Body of pancreas (tissue), 4 donors: ENCODE measurements around the gene SOCS7. TPM values are rescaled to one million over a fixed set of nuclear protein-coding genes. Genes with fewer than 3 reads are reported as not detected.

Experiments
- ATAC-seq: fragments of 150-250 bp; one replicate; pipeline ENCODE4 v1.9.1; 2016
- DNase-seq, 4 donors: peaks; one replicate each; pipeline ENCODE4 v3.0.0-alpha.2; 2019
- H3K27ac ChIP-seq, 4 donors: fragments of 200-600 bp; sonication (generic); 1 replicate in 3 of 4; 2 replicates in 1 of 4; pipeline versions ENCODE4 v1.5.1 to v1.6.1; 2016 to 2019; ENCODE audit warnings: mild to moderate bottlenecking in 1 of 4, mixed read lengths in 1 of 4, moderate library complexity in 1 of 4
- H3K27me3 ChIP-seq, 2 donors: fragments of 200-600 bp; sonication (generic); one replicate each; pipeline ENCODE4 v1.6.0; 2016; ENCODE audit warnings: mild to moderate bottlenecking in 1 of 2
- H3K36me3 ChIP-seq, 2 donors: fragments of 200-600 bp; sonication (generic); replicated peaks in 1 of 2; 2 replicates each; pipeline ENCODE4 v1.5.1; 2016; ENCODE audit warnings: low read depth in 2 of 2; ENCODE audit not compliant: insufficient read depth in 1 of 2
- H3K4me1 ChIP-seq: fragments of 200-600 bp; sonication (generic); one replicate; pipeline ENCODE4 v1.6.0; 2016
- H3K4me3 ChIP-seq, 2 donors: fragments of 200-600 bp; sonication (generic); 1 replicate in 1 of 2; 2 replicates in 1 of 2; pipeline ENCODE4 v1.5.1; 2016 to 2019
- H3K9me3 ChIP-seq, 3 donors: fragments of 200-600 bp; sonication (generic); 1 replicate in 2 of 3; 2 replicates in 1 of 3; pipeline ENCODE4 v1.5.1; 2016
- POLR2A ChIP-seq, 3 donors: fragments of 450-650 bp; IDR thresholded peaks; one replicate each; pipeline ENCODE4 v1.6.1; 2016; ENCODE audit warnings: antibody characterized with exemption in 3 of 3, mild to moderate bottlenecking in 2 of 3
- WGBS, 2 donors: methylation state at CpG; one replicate each; pipeline ENCODE4 v1.1.5; 2017; 5-methylcytosine and 5-hydroxymethylcytosine counted together
- intact Hi-C: fragments of 100-400 bp; cut with DNase I; formaldehyde crosslinking; loops from one replicate; pipeline ENCODE4 v1.15.1; 2023
- total RNA-seq, 2 donors: library from RNA; depleted of rRNA; stranded (reverse); fragments of >200 nt; gene quantifications; one replicate each; pipeline ENCODE4 v1.1.0, GENCODE V29; 2016
- TF ChIP-seq, protein P1 (sequence below), 7 experiments: fragments of 450-650 bp in 4 of 7; fragments of 200-600 bp in 3 of 7; sonication (generic) in 3 of 7; IDR thresholded peaks; one replicate each; pipeline ENCODE4 v1.5.1; 2016 to 2019; ENCODE audit warnings: antibody characterized with exemption in 7 of 7

Gene SOCS7
- total RNA-seq, 2 donors from 2014 or later, result 15.3 to 34.3 TPM

DNA sequence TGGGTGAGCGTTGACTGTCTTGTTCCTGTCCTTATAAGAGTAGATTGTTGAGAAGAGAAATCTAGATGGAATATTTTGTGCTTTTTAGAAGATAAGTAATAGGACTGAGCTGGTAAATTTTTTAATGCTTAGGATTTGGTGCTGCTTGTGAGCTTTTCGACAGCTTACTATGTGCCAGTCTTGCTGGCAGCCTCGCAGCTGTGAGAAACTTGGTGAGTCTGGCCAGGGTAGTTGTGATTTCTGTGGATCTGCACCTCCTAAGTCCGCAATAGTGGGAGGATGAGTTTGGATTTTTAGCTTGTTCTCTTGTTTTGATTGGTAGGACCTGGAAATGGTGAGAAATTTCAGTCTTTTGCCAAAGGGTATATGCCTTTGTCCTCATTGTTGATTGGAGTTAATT lies 3.6 kb downstream of the SOCS7 start:
- intact Hi-C loops, result no loop called here
- Histone ChIP-seq H3K4me3 (no peak overlapping the region), H3K9me3 (no peaks in the 10 kb centered on the region), H3K4me1 (peaks cover 61% of the 10 kb centered on the region), H3K27ac (no peak overlapping the region), H3K36me3 (no peaks in the 10 kb centered on the region), H3K27me3 (no peaks in the 10 kb centered on the region)
- TF ChIP-seq POLR2A (IDR thresholded peaks at IDR 0.05), result no peak
- WGBS, 2 donors, result 78 to 89% methylated on average over 4 of the region's 4 CpGs
- DNase-seq (no peak), ATAC-seq (no peak)

DNA sequence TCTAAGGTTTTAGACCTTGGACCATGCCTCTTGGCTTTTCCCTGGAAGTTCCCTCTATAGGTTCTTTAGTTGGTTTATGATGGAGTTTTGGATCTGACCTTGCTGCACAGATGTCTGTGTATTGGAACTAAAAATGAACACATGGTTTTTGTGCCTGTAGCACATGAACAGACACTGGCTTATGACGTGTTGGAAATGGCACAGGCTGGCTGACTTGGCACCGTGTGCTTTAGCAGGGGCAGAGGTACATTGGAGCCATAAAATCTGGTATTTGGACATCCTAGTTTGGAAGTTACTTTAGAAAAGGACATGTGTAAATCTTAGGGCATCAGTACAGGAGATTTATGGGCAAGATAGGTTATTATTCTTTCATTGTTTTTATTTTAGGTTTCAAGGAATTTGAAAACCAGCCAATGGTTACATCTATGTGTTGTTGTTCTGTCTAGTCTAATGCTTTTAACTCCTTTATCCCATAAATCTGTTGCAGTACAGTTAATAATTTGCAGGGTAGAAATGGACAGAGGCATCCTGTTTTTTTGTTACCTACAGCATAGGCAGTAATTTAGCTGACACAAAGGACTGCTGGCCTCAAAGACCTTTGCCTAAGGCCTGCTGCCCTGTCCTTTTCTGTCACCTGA lies 6.0 kb downstream of the SOCS7 start:
- WGBS, 2 donors, result 14 to 41% methylated on average over 2 of the region's 2 CpGs
- Histone ChIP-seq H3K4me1 (peaks cover 61% of the 10 kb centered on the region), H3K27ac (peak overlapping the region in 2 of 4 donors; percentile 5 to 8), H3K4me3 (no peak overlapping the region), H3K27me3 (no peaks in the 10 kb centered on the region), H3K36me3 (no peaks in the 10 kb centered on the region), H3K9me3 (no peaks in the 10 kb centered on the region)
- no peak for ATAC-seq
- peak in 1 of 4 donors; percentile 7 for DNase-seq
- TF ChIP-seq POLR2A (IDR thresholded peaks at IDR 0.05), result no peak
- TF ChIP-seq, protein P1, sequence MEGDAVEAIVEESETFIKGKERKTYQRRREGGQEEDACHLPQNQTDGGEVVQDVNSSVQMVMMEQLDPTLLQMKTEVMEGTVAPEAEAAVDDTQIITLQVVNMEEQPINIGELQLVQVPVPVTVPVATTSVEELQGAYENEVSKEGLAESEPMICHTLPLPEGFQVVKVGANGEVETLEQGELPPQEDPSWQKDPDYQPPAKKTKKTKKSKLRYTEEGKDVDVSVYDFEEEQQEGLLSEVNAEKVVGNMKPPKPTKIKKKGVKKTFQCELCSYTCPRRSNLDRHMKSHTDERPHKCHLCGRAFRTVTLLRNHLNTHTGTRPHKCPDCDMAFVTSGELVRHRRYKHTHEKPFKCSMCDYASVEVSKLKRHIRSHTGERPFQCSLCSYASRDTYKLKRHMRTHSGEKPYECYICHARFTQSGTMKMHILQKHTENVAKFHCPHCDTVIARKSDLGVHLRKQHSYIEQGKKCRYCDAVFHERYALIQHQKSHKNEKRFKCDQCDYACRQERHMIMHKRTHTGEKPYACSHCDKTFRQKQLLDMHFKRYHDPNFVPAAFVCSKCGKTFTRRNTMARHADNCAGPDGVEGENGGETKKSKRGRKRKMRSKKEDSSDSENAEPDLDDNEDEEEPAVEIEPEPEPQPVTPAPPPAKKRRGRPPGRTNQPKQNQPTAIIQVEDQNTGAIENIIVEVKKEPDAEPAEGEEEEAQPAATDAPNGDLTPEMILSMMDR (IDR thresholded peaks at IDR 0.05), result no peak
- intact Hi-C loops, result no loop called here

DNA sequence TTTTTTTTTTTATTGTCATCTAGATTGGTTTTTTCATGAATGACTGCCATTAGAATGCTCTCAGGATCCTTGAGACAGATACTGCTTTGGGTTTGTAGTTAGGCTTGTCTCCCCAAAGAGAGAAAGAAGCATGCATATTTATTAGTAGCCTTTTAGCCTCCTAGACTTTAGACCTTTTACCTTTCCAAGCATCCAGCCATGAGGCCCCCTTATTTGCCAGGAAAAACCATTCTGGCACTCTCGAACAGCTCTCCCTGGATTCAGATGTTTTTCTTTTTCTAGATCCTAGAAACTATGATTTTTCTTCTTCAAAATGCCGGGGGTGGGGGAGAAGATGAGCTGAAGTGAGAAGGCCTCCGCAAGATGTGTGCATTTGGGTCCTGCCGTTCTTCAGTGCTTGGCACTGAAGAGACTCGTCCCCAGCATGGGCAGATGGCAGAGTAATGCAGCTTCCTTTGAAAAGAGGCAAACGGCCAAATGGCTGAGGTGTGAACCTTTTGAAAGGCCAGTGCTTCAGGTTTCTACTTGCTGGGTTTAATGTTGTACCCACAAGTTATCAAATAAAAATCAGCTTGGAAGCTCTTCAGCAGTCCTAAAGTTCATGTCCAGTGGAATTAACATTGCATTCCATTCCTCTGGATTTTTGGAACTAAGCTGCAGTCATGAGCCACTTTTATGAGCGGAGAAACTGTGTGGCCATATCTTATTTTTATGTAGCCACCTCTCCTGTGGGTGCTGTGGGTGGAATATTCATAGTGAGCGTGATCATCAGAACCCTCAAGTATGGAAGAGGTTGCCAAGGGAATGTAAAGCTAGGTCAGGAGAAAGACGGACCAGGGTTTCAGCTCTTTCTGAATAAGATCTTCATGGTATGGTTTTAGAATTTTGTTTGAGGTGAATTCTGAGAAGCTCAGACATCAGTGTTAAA lies 7.2 kb downstream of the SOCS7 start:
- H3K36me3 ChIP-seq, result no peaks in the 10 kb centered on the region
- intact Hi-C loops, result no loop called here
- H3K4me1 ChIP-seq, result peaks cover 54% of the 10 kb centered on the region
- WGBS, 2 donors, result 74 to 81% methylated on average over 9 of the region's 9 CpGs
- no peak for DNase-seq
- ATAC-seq, result no peak
- no peaks in the 10 kb centered on the region for H3K27me3 ChIP-seq
- no peak overlapping the region for H3K4me3 ChIP-seq
- peak overlapping the region in 1 of 4 donors; percentile 5 for H3K27ac ChIP-seq
- H3K9me3 ChIP-seq, result no peaks in the 10 kb centered on the region
- TF ChIP-seq, protein P1 (IDR thresholded peaks at IDR 0.05), result no peak
- no peak for TF ChIP-seq POLR2A (IDR thresholded peaks at IDR 0.05)

DNA sequence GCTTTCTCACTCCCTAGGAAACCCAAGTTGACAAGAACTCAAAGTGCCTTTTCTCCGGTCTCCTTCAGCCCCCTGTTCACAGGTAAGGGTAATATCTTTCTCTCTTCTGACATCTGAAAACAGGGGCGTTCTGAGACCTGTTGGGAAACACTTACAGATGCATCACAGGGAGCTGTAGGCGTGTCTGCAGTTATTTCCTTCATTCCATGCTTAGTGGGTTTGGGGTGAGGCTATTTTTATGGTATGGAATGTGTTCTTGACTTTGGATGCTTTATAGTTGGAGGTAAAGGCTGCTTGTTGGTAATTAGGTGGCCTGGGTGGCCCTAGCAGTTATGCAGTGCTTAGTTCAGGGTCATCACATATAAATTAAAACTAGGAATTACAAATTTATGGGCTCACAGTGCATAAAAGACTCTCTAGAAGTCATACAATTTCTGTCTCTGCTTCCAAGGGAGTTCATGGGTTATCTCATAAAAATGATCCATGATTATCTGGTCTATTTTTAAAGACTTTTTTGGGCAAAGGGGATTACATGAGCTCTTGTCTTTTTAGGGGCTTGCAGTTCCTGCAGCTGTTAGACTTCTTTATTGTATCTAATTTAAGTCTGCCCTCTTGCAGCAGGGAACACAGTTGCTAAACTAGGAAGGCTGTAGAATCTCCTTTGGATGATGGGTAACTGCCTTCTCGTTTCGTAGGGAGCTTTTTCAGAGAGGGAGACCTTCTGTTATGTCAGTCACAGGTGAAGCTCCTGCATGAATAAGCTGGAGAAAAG lies 10.2 kb downstream of the SOCS7 start:
- ATAC-seq, result no peak
- TF ChIP-seq POLR2A (IDR thresholded peaks at IDR 0.05), result no peak
- TF ChIP-seq, protein P1 (IDR thresholded peaks at IDR 0.05), result no peak

DNA sequence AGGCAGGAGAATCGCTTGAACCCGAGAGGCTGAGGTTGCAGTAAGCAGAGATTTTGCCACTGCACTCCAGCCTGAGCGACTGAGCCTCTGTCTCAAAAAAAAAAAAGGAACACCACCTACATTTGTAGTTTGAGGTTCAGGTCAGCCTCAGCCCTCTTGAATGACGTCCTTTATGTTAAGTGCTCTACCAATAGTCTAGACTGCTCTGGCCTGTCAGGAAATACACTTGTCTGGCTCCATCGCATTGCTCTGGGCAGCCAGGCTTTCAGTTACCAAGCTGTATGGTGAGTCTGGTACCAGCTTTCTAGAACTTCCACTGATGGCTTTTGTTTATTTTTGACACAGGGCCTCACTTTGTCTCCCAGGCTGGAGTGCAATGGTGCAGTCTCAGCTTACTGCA lies 11.4 kb downstream of the SOCS7 start:
- no peak for ATAC-seq
- TF ChIP-seq, protein P1 (IDR thresholded peaks at IDR 0.05), result no peak
- H3K4me1 ChIP-seq, result peaks cover 12% of the 10 kb centered on the region
- H3K27ac ChIP-seq, result no peak overlapping the region
- peaks cover 0 to 6% of the 10 kb centered on the region in 2 donors for H3K36me3 ChIP-seq
- no peak overlapping the region for H3K4me3 ChIP-seq
- H3K27me3 ChIP-seq, result no peaks in the 10 kb centered on the region
- no peaks in the 10 kb centered on the region for H3K9me3 ChIP-seq
- intact Hi-C loops, result no loop called here
- 86 to 100% methylated on average over 5 of the region's 5 CpGs for WGBS, 2 donors
- no peak for DNase-seq

More for the DNA sequence above, 10.2 kb downstream of the SOCS7 start:
- H3K4me1 ChIP-seq, result peaks cover 24% of the 10 kb centered on the region
- no peak overlapping the region for H3K4me3 ChIP-seq
- no peak for DNase-seq
- 78 to 93% methylated on average over 5 of the region's 5 CpGs for WGBS, 2 donors
- no peak overlapping the region for H3K27ac ChIP-seq
- H3K27me3 ChIP-seq, result no peaks in the 10 kb centered on the region
- no peaks in the 10 kb centered on the region for H3K36me3 ChIP-seq
- intact Hi-C loops, result no loop called here
- no peaks in the 10 kb centered on the region for H3K9me3 ChIP-seq
